Upper lobe of right lung (tissue), 1 donor: ENCODE measurements around the gene DACH1. TPM values are rescaled to one million over a fixed set of nuclear protein-coding genes. Genes with fewer than 3 reads are reported as not detected.

Experiments used
- ATAC-seq: fragments of 200-7000 bp; cut with Tn5 transposase; one replicate; pipeline ENCODE4 v1.9.1; 2020; ENCODE audit warnings: mild to moderate bottlenecking, moderate library complexity
- DNase-seq: peaks from one replicate; pipeline ENCODE4 v3.0.0-alpha.2; 2020
- H3K27ac ChIP-seq: fragments of 200-600 bp; one replicate; pipeline ENCODE4 v1.8.0; 2022
- H3K27me3 ChIP-seq: fragments of 200-600 bp; one replicate; pipeline ENCODE4 v1.8.0; 2022; ENCODE audit warnings: mild to moderate bottlenecking
- H3K36me3 ChIP-seq: fragments of 200-600 bp; one replicate; pipeline ENCODE4 v1.8.0; 2022
- H3K4me1 ChIP-seq: fragments of 200-600 bp; one replicate; pipeline ENCODE4 v1.8.0; 2022
- H3K4me3 ChIP-seq: fragments of 200-600 bp; one replicate; pipeline ENCODE4 v1.8.0; 2022; ENCODE audit warnings: mild to moderate bottlenecking
- H3K9me3 ChIP-seq: fragments of 200-600 bp; one replicate; pipeline ENCODE4 v1.8.0; 2022
- intact Hi-C: fragments of 100-400 bp; cut with DNase I; formaldehyde crosslinking; loops from one replicate; pipeline ENCODE4 v1.11.0; 2022
- total RNA-seq: library from RNA; stranded (reverse); fragmentation: NEBNext Ultra II Directional; extraction: Animal tissue kit (Norgen Biotek cat#: 25700); gene quantifications from one replicate; pipeline ENCODE4 v1.2.1, GENCODE V29; 2021
- TF ChIP-seq, protein P1 (sequence below): fragments of 200-600 bp; IDR thresholded peaks from one replicate; pipeline ENCODE4 v1.8.0; 2022; ENCODE audit warnings: antibody characterized with exemption
- donor health status: DM: no; HTN: yes; CAD: no; lungs with severe emphysema.

The DACH1 gene
- total RNA-seq, 1 donor from 2014 or later: 11.5 TPM

DNA sequence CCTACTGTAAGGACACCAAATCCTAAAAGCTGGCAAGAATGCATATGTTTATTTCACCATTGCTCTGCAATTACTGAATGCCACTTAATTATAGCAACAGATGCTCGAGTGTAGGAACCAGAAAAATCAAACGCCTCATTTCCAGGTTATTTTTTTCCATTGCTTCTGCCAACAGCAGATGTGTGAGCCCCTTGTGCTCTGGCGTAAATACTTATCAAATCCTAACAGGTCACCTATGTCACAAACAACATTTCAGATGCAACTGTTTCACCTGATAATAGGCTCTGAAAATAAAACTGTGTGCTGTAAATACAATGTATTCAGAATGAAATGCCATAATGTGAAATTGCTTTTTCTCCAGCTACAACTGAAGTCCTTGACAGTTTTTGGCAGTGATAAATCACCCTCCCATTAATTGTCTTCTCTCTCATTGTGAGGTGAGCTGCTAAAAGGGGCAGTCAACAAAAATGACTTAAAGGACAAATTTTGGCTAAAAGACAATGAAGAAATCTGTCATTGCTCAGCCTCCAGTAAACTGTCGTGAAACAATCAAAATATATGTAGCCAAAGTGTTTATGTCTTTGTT, 344.0 kb downstream of the DACH1 start:
- Histone ChIP-seq H3K4me3 (no peak overlapping the region), H3K27me3 (no peaks in the 10 kb centered on the region), H3K4me1 (no peaks in the 10 kb centered on the region), H3K27ac (no peak overlapping the region), H3K9me3 (no peaks in the 10 kb centered on the region), H3K36me3 (no peaks in the 10 kb centered on the region)
- TF ChIP-seq, protein P1, sequence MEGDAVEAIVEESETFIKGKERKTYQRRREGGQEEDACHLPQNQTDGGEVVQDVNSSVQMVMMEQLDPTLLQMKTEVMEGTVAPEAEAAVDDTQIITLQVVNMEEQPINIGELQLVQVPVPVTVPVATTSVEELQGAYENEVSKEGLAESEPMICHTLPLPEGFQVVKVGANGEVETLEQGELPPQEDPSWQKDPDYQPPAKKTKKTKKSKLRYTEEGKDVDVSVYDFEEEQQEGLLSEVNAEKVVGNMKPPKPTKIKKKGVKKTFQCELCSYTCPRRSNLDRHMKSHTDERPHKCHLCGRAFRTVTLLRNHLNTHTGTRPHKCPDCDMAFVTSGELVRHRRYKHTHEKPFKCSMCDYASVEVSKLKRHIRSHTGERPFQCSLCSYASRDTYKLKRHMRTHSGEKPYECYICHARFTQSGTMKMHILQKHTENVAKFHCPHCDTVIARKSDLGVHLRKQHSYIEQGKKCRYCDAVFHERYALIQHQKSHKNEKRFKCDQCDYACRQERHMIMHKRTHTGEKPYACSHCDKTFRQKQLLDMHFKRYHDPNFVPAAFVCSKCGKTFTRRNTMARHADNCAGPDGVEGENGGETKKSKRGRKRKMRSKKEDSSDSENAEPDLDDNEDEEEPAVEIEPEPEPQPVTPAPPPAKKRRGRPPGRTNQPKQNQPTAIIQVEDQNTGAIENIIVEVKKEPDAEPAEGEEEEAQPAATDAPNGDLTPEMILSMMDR: no peak
- intact Hi-C loops: no loop called here
- DNase-seq: no peak
- ATAC-seq: no peak

- TF ChIP-seq, protein P1: no peak
- Histone ChIP-seq H3K9me3 (no peaks in the 10 kb centered on the region), H3K36me3 (no peaks in the 10 kb centered on the region), H3K4me3 (no peak overlapping the region), H3K4me1 (no peaks in the 10 kb centered on the region), H3K27me3 (no peaks in the 10 kb centered on the region), H3K27ac (no peak overlapping the region)
- DNase-seq (no peak), ATAC-seq (no peak)
- intact Hi-C loops: no loop called here
Observed at GRCh38 chr13:71517004-71517403, 350.0 kb downstream of the DACH1 start.

DNA sequence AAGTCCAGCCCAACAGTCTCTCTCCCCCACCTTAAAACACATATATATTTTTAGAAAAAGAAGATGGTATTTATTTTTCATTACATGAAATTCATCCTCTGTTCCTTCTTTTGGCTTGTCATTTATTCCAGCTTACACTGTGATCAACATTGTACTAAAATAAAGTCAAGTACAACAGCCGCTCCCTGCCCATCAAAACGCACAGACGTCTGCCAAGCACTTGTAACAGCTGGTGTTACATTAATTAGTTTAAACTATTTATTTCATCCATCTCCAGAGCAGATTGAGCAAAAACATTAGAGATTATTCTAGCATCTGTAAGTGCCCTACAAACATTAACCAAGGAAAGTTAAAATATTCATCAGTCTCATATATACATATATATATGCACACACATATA, 350.5 kb downstream of the DACH1 start:
- no peaks in the 10 kb centered on the region for H3K27me3 ChIP-seq
- no peak overlapping the region for H3K4me3 ChIP-seq
- TF ChIP-seq, protein P1: no peak
- no peak for ATAC-seq
- no peak for DNase-seq
- no peaks in the 10 kb centered on the region for H3K9me3 ChIP-seq
- H3K36me3 ChIP-seq: no peaks in the 10 kb centered on the region
- intact Hi-C loops: no loop called here
- H3K4me1 ChIP-seq: no peaks in the 10 kb centered on the region
- H3K27ac ChIP-seq: no peak overlapping the region

GRCh38 chr13:71515744-71516038, 351.3 kb downstream of the DACH1 start:
- Histone ChIP-seq H3K27ac (no peak overlapping the region), H3K27me3 (no peaks in the 10 kb centered on the region), H3K9me3 (no peaks in the 10 kb centered on the region), H3K4me3 (no peak overlapping the region), H3K4me1 (no peaks in the 10 kb centered on the region), H3K36me3 (no peaks in the 10 kb centered on the region)
- TF ChIP-seq, protein P1: no peak
- ATAC-seq: no peak
- intact Hi-C loops: no loop called here
- DNase-seq: no peak

DNA sequence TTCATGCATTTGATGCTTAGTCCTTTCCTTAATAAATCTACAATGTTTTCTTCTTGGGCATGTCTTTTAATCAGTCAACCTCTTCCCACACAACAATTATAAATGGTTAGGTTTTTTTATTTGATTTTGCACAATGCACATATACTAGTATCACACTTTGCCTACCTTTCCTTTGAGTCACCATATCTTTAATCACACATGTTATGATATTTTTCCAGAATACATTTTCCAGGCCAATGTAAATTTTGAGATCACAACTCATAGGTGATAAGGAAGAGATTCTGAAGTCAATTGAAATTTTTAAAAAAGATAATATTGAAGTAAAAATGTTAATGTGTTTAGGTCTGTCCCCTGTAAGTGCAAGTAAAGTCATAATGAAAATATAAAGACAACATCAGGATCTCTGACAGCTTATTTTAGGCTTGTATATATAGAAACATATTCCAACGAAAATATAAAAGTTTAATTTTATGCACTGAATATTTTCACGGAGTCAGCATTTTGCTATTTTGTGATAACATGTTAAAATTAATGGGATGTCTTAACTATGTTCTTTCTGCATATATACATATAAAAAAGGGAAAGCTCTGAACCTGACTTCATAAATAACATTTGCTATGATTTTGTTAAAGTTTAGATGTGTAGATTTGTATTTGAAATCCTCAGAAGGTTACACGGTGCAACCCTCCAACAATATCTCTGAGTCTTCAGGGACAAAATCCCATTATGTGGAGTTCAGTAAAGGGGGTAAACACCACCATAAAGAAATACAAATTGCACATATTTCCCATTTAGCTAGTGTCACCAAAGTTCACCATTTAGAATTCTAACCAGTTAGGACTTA, 351.9 kb downstream of the DACH1 start:
- no peaks in the 10 kb centered on the region for H3K27me3 ChIP-seq
- no peaks in the 10 kb centered on the region for H3K4me1 ChIP-seq
- H3K36me3 ChIP-seq: no peaks in the 10 kb centered on the region
- DNase-seq (no peak), ATAC-seq (no peak)
- no peaks in the 10 kb centered on the region for H3K9me3 ChIP-seq
- TF ChIP-seq, protein P1: no peak
- H3K4me3 ChIP-seq: no peak overlapping the region
- intact Hi-C loops: no loop called here
- H3K27ac ChIP-seq: no peak overlapping the region
